Suprapubic skin (tissue), 4 donors: ENCODE results near the gene SOS1.

Source experiments
- CTCF ChIP-seq, 2 donors: fragments of 200-600 bp in 1 of 2; fragments of 450-650 bp in 1 of 2; sonication (generic) in 1 of 2; IDR thresholded peaks; one replicate each; pipeline ENCODE4 v1.5.1; 2016 to 2019; ENCODE audit warnings: antibody characterized with exemption in 2 of 2, mild to moderate bottlenecking in 1 of 2, moderate library complexity in 1 of 2
- POLR2A ChIP-seq, 2 donors: fragments of 450-650 bp; IDR thresholded peaks; one replicate each; pipeline ENCODE4 v1.6.1; 2017; ENCODE audit warnings: antibody characterized with exemption in 2 of 2, mild to moderate bottlenecking in 2 of 2, moderate library complexity in 2 of 2
- POLR2AphosphoS5 ChIP-seq, 3 donors: sonication (generic); formaldehyde crosslinking; IDR thresholded peaks; one replicate each; pipeline ENCODE4 v1.6.1; 2017; ENCODE audit warnings: antibody characterized with exemption in 3 of 3

- TF ChIP-seq CTCF (IDR thresholded peaks at IDR 0.05) = no peak
- no peak for TF ChIP-seq POLR2A (IDR thresholded peaks at IDR 0.05)
- TF ChIP-seq POLR2AphosphoS5 (IDR thresholded peaks at IDR 0.05) = no peak
Observed at GRCh38 chr2:39114771-39115170, 6.1 kb downstream of the SOS1 start.
